Gastroesophageal sphincter (tissue), 4 donors: ENCODE results near the gene TNFAIP3. TPM values are rescaled to one million over a fixed set of nuclear protein-coding genes. Genes with fewer than 3 reads are reported as not detected.

Source experiments
- ATAC-seq: fragments of 150-250 bp; one replicate; pipeline ENCODE4 v1.9.1; 2016; ENCODE audit warnings: mild to moderate bottlenecking, moderate library complexity
- H3K27ac ChIP-seq, 4 donors: fragments of 200-600 bp; sonication (generic) in 3 of 4; 1 replicate in 3 of 4; 2 replicates in 1 of 4; pipeline ENCODE4 v1.5.1; 2016 to 2019
- H3K27me3 ChIP-seq: fragments of 200-600 bp; sonication (generic); one replicate; pipeline ENCODE4 v1.5.1; 2019
- H3K36me3 ChIP-seq, 2 donors: fragments of 200-600 bp; sonication (generic); one replicate each; pipeline ENCODE4 v1.5.1; 2019; ENCODE audit warnings: control low read depth in 1 of 2
- H3K4me1 ChIP-seq, 3 donors: fragments of 200-600 bp; sonication (generic); 1 replicate in 2 of 3; 2 replicates in 1 of 3; pipeline ENCODE4 v1.5.1; 2016 to 2019; ENCODE audit warnings: control low read depth in 2 of 3
- H3K4me3 ChIP-seq, 2 donors: fragments of 200-600 bp; sonication (generic); one replicate each; pipeline ENCODE4 v1.5.1; 2019; ENCODE audit warnings: mild to moderate bottlenecking in 1 of 2, moderate library complexity in 1 of 2
- H3K9me3 ChIP-seq, 3 donors: fragments of 200-600 bp; sonication (generic); one replicate each; pipeline ENCODE4 v1.5.1; 2017 to 2019; ENCODE audit warnings: control low read depth in 2 of 3
- CTCF ChIP-seq, 4 experiments: fragments of 200-600 bp in 2 of 4; fragments of 450-650 bp in 2 of 4; sonication (generic) in 1 of 4; IDR thresholded peaks; one replicate each; pipeline ENCODE4 v1.5.1; 2017 to 2019; ENCODE audit warnings: antibody characterized with exemption in 4 of 4, mild to moderate bottlenecking in 2 of 4, moderate library complexity in 2 of 4
- EP300 ChIP-seq: sonication (generic); formaldehyde crosslinking; IDR thresholded peaks from one replicate; pipeline ENCODE4 v1.6.1; 2017; ENCODE audit warnings: antibody characterized with exemption, mild to moderate bottlenecking
- POLR2A ChIP-seq, 2 donors: fragments of 450-650 bp; IDR thresholded peaks; one replicate each; pipeline ENCODE4 v1.6.1; 2017; ENCODE audit warnings: antibody characterized with exemption in 2 of 2, mild to moderate bottlenecking in 2 of 2, moderate library complexity in 1 of 2
- POLR2AphosphoS5 ChIP-seq: sonication (generic); formaldehyde crosslinking; IDR thresholded peaks from one replicate; pipeline ENCODE4 v1.6.1; 2017; ENCODE audit warnings: antibody characterized with exemption
- WGBS, 2 donors: methylation state at CpG; one replicate each; pipeline ENCODE4 v1.1.5; 2018; ENCODE audit warnings: low coverage in 1 of 2; 5-methylcytosine and 5-hydroxymethylcytosine counted together
- total RNA-seq, 4 donors: library from RNA; depleted of rRNA; stranded (reverse); fragments of >200 nt; gene quantifications; one replicate each; pipeline ENCODE4 v1.1.0, GENCODE V29; 2016

Gene TNFAIP3
- total RNA-seq, 4 donors from 2014 or later = 11.2 to 40.7 (median 18.3) TPM

GRCh38 chr6:137845460-137845859, 21.6 kb upstream of the TNFAIP3 start:
- H3K4me3 ChIP-seq = no peak overlapping the region
- no peaks in the 10 kb centered on the region for H3K27me3 ChIP-seq
- no peaks in the 10 kb centered on the region for H3K36me3 ChIP-seq
- TF ChIP-seq CTCF (IDR thresholded peaks at IDR 0.05) (no peak), EP300 (no peak), POLR2A (IDR thresholded peaks at IDR 0.05) (no peak), POLR2AphosphoS5 (no peak)
- no peak for ATAC-seq
- no peak overlapping the region for H3K27ac ChIP-seq
- H3K9me3 ChIP-seq = no peaks in the 10 kb centered on the region
- H3K4me1 ChIP-seq = peaks cover 4 to 23% (median 10%) of the 10 kb centered on the region in 3 donors
- 86 to 95% methylated on average over 5 to 6 of the region's 6 CpGs for WGBS, 2 donors

- peaks cover 4 to 27% (median 10%) of the 10 kb centered on the region in 3 donors for H3K4me1 ChIP-seq
- H3K9me3 ChIP-seq = no peaks in the 10 kb centered on the region
- WGBS, 2 donors = 89 to 90% methylated on average over 6 of the region's 6 CpGs
- no peak for TF ChIP-seq POLR2A (IDR thresholded peaks at IDR 0.05)
- TF ChIP-seq POLR2AphosphoS5 = no peak
- no peak for TF ChIP-seq CTCF (IDR thresholded peaks at IDR 0.05)
- TF ChIP-seq EP300 = no peak
- no peaks in the 10 kb centered on the region for H3K27me3 ChIP-seq
- H3K4me3 ChIP-seq = no peak overlapping the region
- ATAC-seq = no peak
- no peak overlapping the region for H3K27ac ChIP-seq
- H3K36me3 ChIP-seq = no peaks in the 10 kb centered on the region
Measured at GRCh38 chr6:137846274-137846673, 20.8 kb upstream of the TNFAIP3 start.

GRCh38 chr6:137846772-137847313, 20.2 kb upstream of the TNFAIP3 start:
- TF ChIP-seq EP300 = no peak
- TF ChIP-seq POLR2AphosphoS5 = no peak
- TF ChIP-seq CTCF (IDR thresholded peaks at IDR 0.05) = no peak
- TF ChIP-seq POLR2A (IDR thresholded peaks at IDR 0.05) = no peak
- H3K27ac ChIP-seq = peak overlapping the region in 1 of 4 donors; percentile 45
- H3K4me3 ChIP-seq = no peak overlapping the region
- no peaks in the 10 kb centered on the region for H3K36me3 ChIP-seq
- no peaks in the 10 kb centered on the region for H3K27me3 ChIP-seq
- no peaks in the 10 kb centered on the region for H3K9me3 ChIP-seq
- whole genome bisulfite sequencing, 2 donors = 83 to 91% methylated on average over 7 of the region's 7 CpGs
- peak; percentile 73 for ATAC-seq
- H3K4me1 ChIP-seq = peaks cover 4 to 27% (median 10%) of the 10 kb centered on the region in 3 donors

- ATAC-seq = no peak
- H3K27ac ChIP-seq = peak overlapping the region in 2 of 4 donors; percentile 26 to 45
- H3K9me3 ChIP-seq = no peaks in the 10 kb centered on the region
- H3K4me1 ChIP-seq = peaks cover 4 to 27% (median 10%) of the 10 kb centered on the region in 3 donors
- no peak overlapping the region for H3K4me3 ChIP-seq
- TF ChIP-seq POLR2AphosphoS5 (no peak), POLR2A (IDR thresholded peaks at IDR 0.05) (no peak), EP300 (no peak)
- WGBS, 2 donors = 90% methylated on average over 5 of the region's 5 CpGs; no CpG with 5 or more reads in 1 of the 2 donors
- H3K36me3 ChIP-seq = no peaks in the 10 kb centered on the region
- H3K27me3 ChIP-seq = no peaks in the 10 kb centered on the region
Measured at GRCh38 chr6:137847748-137848147, 19.3 kb upstream of the TNFAIP3 start.

- no peaks in the 10 kb centered on the region for H3K27me3 ChIP-seq
- no peak for ATAC-seq
- H3K4me3 ChIP-seq = no peak overlapping the region
- 30 to 35% methylated on average over 3 of the region's 3 CpGs for WGBS, 2 donors
- no peaks in the 10 kb centered on the region for H3K9me3 ChIP-seq
- TF ChIP-seq CTCF (IDR thresholded peaks at IDR 0.05) (no peak), EP300 (no peak), POLR2AphosphoS5 (no peak), POLR2A (IDR thresholded peaks at IDR 0.05) (no peak)
- H3K36me3 ChIP-seq = no peaks in the 10 kb centered on the region
- H3K4me1 ChIP-seq = peaks cover 4 to 27% (median 10%) of the 10 kb centered on the region in 3 donors
- peak overlapping the region in 2 of 4 donors; percentile 43 to 54 for H3K27ac ChIP-seq
Measured at GRCh38 chr6:137848672-137849071, 18.4 kb upstream of the TNFAIP3 start.
